Thyroid gland (tissue), 4 donors: ENCODE measurements around the gene DOCK1. TPM values are rescaled to one million over a fixed set of nuclear protein-coding genes. Genes with fewer than 3 reads are reported as not detected.
"Not testable (repeated sequence)": the region's sequence is repeated elsewhere in the genome, so short reads cannot be mapped to it uniquely, and the experiment has no call there.

Experiments
- DNase-seq, 2 donors: peaks; one replicate each; pipeline ENCODE4 v3.0.0-alpha.2; 2019
- H3K27ac ChIP-seq, 3 donors: fragments of 200-600 bp; sonication (generic); 1 replicate in 2 of 3; 2 replicates in 1 of 3; pipeline ENCODE4 v1.5.1; 2016 to 2019; ENCODE audit warnings: mild to moderate bottlenecking in 1 of 3, moderate library complexity in 1 of 3
- H3K27me3 ChIP-seq: fragments of 200-600 bp; sonication (generic); one replicate; pipeline ENCODE4 v1.5.1; 2019
- H3K36me3 ChIP-seq, 2 donors: fragments of 200-600 bp; sonication (generic); one replicate each; pipeline ENCODE4 v1.5.1; 2016 to 2019
- H3K4me1 ChIP-seq, 2 donors: fragments of 200-600 bp; sonication (generic); one replicate each; pipeline ENCODE4 v1.5.1; 2017 to 2019
- H3K4me3 ChIP-seq, 3 donors: fragments of 200-600 bp; sonication (generic); replicated peaks in 1 of 3; 1 replicate in 2 of 3; 2 replicates in 1 of 3; pipeline ENCODE4 v1.5.1; 2016; ENCODE audit warnings: mild to moderate bottlenecking in 1 of 3
- H3K9me3 ChIP-seq: fragments of 200-600 bp; sonication (generic); one replicate; pipeline ENCODE4 v1.5.1; 2017
- CTCF ChIP-seq, 6 experiments: fragments of 200-600 bp in 3 of 6; fragments of 450-650 bp in 3 of 6; sonication (generic) in 3 of 6; IDR thresholded peaks; one replicate each; pipeline ENCODE4 v1.5.1; 2016 to 2019; ENCODE audit warnings: antibody characterized with exemption in 6 of 6, mild to moderate bottlenecking in 2 of 6, inconsistent platforms in 1 of 6, moderate library complexity in 1 of 6
- POLR2A ChIP-seq, 2 donors: fragments of 450-650 bp; IDR thresholded peaks; one replicate each; pipeline ENCODE4 v1.6.1; 2017; ENCODE audit warnings: antibody characterized with exemption in 2 of 2, mild to moderate bottlenecking in 2 of 2, moderate library complexity in 1 of 2
- WGBS, 2 donors: methylation state at CpG; one replicate each; pipeline ENCODE4 v1.1.5; 2017; 5-methylcytosine and 5-hydroxymethylcytosine counted together
- intact Hi-C: fragments of 100-400 bp; cut with DNase I; formaldehyde crosslinking; loops from one replicate; pipeline ENCODE4 v1.15.1; 2023
- total RNA-seq, 4 donors: library from RNA; depleted of rRNA; stranded (reverse); fragments of >200 nt; gene quantifications; one replicate each; pipeline ENCODE4 v1.2.3, GENCODE V29; 2016

DOCK1 gene
- total RNA-seq, 4 donors from 2014 or later: 89.7 to 217 (median 112) TPM

- DNase-seq: peak in 1 of 2 donors; percentile 31
- intact Hi-C loops: no loop called here
- no peaks in the 10 kb centered on the region for H3K36me3 ChIP-seq
- no peaks in the 10 kb centered on the region for H3K4me1 ChIP-seq
- WGBS, 2 donors: 15 to 37% methylated on average over 1 of the region's 1 CpG
- TF ChIP-seq CTCF (IDR thresholded peaks at IDR 0.05) (no peak), POLR2A (IDR thresholded peaks at IDR 0.05) (no peak)
- H3K27ac ChIP-seq: no peak overlapping the region
- H3K27me3 ChIP-seq: no peaks in the 10 kb centered on the region
- H3K9me3 ChIP-seq: no peaks in the 10 kb centered on the region
- no peak overlapping the region for H3K4me3 ChIP-seq
Observed at GRCh38 chr10:126889421-126889820, 15.8 kb upstream of the DOCK1 start.

DNA sequence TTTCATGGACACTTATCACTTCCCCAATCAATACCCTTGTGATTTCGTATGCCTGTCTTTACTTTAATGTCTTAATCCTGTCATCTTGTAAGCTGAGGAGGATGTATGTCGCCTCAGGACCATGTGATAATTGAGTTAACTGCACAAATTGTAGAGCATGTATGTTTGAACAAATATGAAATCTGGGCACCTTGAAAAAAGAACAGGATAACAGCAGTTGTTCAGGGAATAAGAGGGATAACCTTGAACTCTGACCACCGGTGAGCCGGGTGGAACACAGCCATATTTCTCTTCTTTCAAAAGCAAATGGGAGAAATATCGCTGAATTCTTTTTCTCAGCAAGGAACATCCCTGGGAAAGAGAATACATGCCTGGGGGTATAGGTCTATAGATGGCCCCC is 14.4 kb upstream of the DOCK1 start:
- H3K4me1 ChIP-seq, H3K9me3 ChIP-seq, H3K27me3 ChIP-seq, intact Hi-C loops, H3K27ac ChIP-seq, DNase-seq, H3K36me3 ChIP-seq, H3K4me3 ChIP-seq: not testable (repeated sequence)
- WGBS, 2 donors: 93 to 95% methylated on average over 5 of the region's 5 CpGs

GRCh38 chr10:126892226-126893175 is 12.7 kb upstream of the DOCK1 start:
- intact Hi-C loops: no loop called here
- no peak for DNase-seq
- Histone ChIP-seq H3K27me3 (no peaks in the 10 kb centered on the region), H3K36me3 (no peaks in the 10 kb centered on the region), H3K4me1 (no peaks in the 10 kb centered on the region), H3K4me3 (no peak overlapping the region), H3K27ac (no peak overlapping the region), H3K9me3 (no peaks in the 10 kb centered on the region)
- no peak for TF ChIP-seq POLR2A (IDR thresholded peaks at IDR 0.05)
- no peak for TF ChIP-seq CTCF (IDR thresholded peaks at IDR 0.05)
- 75 to 80% methylated on average over 16 of the region's 16 CpGs for WGBS, 2 donors

DNA sequence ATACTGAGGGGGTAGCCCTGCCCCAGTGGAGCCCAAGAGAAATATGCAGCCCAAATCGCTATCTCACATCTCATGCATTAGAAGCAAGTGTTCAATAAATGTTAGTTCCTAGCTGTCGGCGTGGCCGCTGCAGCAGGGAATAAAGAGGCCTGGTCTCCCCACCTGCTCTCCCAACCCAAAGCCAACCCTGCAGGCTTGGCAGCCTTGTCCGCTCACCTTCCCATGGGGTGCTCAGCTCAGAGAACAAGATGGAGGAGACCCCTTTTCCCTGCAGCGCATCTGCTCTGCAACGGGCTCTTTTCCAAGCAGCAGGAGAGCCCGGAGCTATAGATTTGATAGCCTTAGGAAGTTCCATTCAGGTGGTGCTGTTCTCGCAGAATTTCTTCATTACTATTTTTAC is 12.0 kb upstream of the DOCK1 start:
- 86 to 91% methylated on average over 9 of the region's 9 CpGs for WGBS, 2 donors
- TF ChIP-seq POLR2A (IDR thresholded peaks at IDR 0.05) (no peak), CTCF (IDR thresholded peaks at IDR 0.05) (no peak)
- H3K9me3 ChIP-seq: no peaks in the 10 kb centered on the region
- DNase-seq: no peak
- intact Hi-C loops: no loop called here
- no peak overlapping the region for H3K27ac ChIP-seq
- no peak overlapping the region for H3K4me3 ChIP-seq
- H3K27me3 ChIP-seq: no peaks in the 10 kb centered on the region
- H3K4me1 ChIP-seq: no peaks in the 10 kb centered on the region
- no peaks in the 10 kb centered on the region for H3K36me3 ChIP-seq

GRCh38 chr10:126893841-126894240 is 11.4 kb upstream of the DOCK1 start:
- 78 to 81% methylated on average over 8 of the region's 8 CpGs for WGBS, 2 donors
- Histone ChIP-seq H3K9me3 (no peaks in the 10 kb centered on the region), H3K4me1 (no peaks in the 10 kb centered on the region), H3K27ac (no peak overlapping the region), H3K27me3 (no peaks in the 10 kb centered on the region), H3K36me3 (no peaks in the 10 kb centered on the region), H3K4me3 (no peak overlapping the region)
- intact Hi-C loops: no loop called here
- no peak for TF ChIP-seq POLR2A (IDR thresholded peaks at IDR 0.05)
- no peak for TF ChIP-seq CTCF (IDR thresholded peaks at IDR 0.05)
- no peak for DNase-seq
